HUDEP-2 (cell line): ENCODE data around the gene TMEM132E.

Source experiments
- DNase-seq, 76 experiments: peaks; one replicate each; lab custom pipeline; 2025; ENCODE audit not compliant: unreplicated experiment in 76 of 76; lab: John Stamatoyannopoulos, UW

TMEM132E gene

DNA sequence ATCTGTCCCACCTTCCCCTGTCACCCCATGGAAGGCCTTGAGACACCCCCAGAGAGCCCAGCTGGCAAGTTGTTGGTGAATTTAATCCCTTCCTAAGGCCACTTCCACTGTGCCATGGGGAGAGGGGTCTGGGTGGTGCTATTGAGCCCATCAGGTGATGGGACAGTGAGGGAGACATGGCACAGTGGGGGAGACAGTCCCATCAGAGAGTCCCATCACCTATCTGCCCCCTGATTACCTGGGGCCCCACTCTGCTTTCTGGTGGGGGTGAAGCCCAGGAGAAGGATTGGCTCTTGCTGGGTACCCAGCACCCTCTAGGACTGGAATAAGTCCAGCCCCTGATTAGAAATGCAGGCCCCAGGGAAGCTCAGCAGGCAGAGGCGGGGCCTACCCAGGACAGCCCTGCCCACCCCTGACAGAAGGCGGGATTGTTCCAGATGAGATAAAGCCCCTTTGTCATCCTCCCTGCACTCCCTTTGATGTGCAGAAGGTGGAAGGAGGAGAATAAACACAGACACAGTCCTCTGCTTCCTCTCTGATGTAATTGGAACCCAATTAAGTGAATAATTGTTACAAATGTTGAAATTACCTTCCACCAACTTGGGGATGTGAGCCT, 18.9 kb downstream of the TMEM132E start:
- DNase-seq, result peak in 30 of 76 experiments; percentile 1 to 44 (median 9)

DNA sequence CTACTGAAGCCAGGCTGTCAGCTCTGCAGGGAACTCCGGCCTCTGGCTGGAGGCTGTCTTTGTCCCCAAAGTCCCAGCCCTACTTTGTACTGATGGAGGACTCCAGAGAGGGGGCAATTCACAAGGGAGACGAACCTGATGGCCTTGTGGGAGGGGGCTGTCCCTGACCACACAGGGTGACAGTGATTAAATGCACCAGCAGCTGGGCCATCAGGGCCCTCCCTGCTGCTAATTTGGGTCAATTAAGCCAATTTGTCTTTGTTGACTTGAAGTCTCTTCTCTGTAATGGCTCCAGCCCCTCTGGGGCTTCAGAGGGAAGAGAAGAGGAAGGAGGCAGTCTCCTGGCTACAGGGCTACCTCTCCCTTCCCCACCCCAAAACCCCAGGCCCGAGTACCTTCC, 22.0 kb downstream of the TMEM132E start:
- no peak for DNase-seq

DNA sequence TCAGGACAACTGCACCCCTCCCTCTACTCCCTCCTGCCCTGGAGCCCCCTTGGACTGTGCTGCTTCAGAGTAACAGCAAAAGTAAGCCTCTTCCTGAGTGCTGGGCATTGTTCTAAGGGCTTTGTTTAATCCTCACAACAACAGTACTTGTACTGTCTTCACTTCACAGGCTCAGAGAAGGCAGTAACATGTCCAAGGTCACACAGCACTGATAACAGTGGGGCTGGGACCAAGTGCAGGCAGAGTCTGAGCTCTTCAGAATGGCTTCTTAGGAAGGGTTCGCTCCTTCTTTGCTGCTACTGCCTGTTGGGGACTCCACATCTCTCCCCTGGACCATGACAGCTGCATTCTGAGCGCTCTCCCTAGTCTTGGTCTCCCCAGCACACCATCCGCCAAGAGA, 24.6 kb downstream of the TMEM132E start:
- DNase-seq, result no peak

DNA sequence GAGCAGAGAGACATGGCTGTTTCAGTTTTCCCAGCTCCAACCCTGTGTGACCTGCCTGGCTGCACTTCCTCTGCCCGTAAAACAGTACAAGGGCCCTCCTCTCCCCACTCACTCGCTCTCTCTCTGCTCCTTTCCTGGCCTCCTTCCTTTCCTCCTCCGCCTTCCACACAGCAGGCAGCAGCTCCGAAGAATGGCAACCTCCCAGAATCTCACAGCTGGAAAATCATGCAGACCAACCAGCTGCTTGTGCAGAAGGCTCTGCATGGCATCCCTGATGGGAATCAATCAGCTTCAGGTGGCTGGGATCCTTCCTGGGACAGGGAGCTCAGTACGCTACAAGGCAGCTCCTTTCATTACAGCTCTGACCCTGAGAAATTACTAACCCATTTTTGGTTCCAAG, 27.4 kb downstream of the TMEM132E start:
- no peak for DNase-seq

DNA sequence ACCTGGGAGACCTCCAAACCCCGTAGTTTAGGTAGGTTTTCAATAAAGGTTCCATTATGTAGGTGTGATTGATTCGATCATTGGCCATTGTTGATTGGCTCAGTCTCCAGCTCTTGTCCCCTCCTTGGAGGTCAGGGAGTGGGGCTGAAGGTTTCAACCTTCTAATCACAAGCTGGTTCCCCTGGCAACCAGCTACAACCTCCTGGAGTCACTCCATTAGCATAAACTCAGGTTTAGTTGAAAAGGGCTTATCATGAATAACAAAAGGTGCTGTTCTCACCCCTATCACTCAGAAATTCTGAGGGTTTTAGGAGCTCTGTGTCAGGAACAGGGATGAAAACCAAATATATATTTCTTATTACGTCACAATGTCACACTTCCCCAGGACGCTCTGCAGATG, 28.5 kb downstream of the TMEM132E start:
- no peak for DNase-seq

DNA sequence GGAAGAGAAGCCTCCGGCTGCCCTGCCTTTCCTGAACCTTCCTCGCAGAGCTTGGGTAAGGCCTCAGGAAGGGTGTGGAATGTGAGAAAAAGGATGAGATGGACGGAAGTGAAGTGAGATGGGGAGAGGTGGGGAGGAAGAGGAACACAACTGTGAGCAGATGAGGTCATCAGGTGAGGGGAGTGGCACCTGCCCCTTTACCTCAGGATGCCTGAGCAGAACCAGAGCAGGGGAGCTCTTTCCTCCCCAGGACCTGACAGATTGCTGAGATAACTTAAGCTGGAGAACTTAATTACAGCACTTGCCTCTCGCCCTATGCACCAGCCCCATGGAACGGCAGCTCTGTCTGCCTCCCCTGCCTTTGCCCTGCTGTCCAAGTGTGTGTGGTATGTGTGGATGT, 29.8 kb downstream of the TMEM132E start:
- no peak for DNase-seq

DNA sequence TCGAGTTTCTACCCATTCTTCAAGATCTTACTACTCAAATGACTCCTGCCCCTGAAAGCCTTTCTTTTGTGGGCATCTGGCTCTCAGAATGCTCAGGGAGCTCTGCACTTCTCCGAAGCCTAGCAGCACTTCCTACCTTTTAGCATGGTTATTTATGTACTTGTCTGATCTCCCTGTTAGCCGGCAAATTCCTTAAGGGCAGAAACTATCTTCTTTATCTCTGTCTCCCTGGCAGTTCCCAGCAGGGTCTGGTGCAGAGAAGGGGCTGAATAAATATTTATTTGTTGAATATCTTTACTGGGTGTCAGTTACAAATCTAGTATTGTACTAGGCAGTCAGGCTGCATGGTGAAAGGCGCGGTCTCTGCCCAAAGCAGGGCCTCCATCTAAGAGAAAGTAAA, 30.7 kb downstream of the TMEM132E start:
- DNase-seq, result no peak

DNA sequence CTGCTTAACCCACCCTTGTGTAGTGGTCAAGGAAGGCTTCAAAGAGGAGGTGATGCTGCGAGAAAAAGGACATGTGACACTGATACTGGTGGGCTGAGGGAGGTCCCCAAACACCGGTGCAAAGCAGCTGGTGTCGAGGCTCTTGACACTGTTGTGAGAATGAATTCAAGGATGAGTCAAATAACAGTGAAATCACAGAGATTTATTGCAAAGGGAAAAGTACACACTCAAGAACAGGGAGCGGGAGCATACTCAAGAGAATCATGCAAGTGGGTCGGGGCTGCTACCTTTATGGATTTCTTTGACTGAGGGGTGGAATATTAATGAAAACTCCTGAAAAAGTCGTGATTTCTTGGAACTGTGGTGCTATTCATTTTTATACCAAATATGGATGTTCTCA, 31.1 kb downstream of the TMEM132E start:
- no peak for DNase-seq

DNA sequence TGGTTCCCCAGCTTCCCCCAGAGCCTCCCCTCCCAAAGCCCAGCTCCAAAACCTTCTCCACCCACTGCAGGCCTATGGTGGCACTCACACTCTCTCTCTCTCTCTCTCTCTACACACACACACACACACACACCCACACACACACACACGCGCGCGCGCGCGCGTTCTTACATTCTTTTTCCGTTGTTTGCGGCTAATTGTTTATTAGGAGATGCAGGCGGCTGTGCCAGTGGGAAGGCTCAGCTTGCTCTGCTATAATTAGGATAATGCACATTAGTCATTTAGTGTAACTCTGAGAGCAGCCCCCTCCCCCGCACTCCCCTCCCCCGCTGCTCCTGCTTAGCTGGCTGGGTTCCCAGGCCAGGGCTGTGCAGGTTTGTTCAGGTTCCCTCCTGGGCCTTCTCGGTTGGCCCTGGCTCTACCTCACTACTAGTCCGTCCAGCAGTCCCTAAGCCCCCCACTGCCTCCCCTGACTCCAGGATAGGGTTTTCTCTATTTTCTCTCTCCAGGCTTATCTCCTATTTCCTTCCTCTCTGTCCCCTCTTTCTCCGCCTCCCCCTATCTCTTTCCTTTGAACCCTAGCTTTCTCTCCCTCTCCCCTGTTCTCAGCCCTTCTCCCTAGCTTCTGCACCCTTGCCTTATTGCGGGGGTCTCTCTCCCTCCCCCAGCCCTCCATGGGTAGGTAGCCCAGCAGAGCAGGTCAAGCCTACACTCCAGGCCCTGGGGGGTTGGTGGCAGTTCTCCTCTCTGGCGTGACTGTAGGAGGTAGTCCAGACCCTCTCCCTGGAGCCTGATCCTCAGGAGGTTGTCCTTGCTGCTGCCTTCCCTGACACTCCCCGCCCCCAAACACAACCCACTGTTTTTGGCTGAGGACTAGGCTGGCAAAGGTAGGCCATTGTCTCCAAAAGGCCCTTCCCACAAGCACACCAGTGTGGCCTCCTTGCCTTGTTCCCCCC, 34.0 kb downstream of the TMEM132E start:
- peak in 2 of 76 experiments; percentile 3 for DNase-seq

DNA sequence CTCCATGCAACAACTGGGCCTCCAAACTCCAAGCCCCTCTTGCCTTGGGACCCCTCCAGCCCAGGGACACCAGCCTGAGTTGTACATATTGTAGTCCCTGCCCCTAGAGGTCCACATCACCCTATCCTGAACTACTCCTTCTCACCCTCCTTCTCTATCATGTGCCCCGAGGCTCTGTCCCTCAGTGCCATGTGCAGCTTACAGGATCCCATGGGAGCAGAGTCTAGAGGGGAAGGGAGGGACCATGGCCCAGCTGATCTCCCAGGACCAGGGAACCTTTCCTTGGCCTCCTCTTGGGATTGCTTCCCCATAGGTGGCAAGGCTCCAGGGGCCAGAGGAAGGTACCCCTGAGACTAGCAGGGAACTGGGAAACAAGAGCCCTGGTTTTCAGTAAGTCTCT, 35.3 kb downstream of the TMEM132E start:
- no peak for DNase-seq

DNA sequence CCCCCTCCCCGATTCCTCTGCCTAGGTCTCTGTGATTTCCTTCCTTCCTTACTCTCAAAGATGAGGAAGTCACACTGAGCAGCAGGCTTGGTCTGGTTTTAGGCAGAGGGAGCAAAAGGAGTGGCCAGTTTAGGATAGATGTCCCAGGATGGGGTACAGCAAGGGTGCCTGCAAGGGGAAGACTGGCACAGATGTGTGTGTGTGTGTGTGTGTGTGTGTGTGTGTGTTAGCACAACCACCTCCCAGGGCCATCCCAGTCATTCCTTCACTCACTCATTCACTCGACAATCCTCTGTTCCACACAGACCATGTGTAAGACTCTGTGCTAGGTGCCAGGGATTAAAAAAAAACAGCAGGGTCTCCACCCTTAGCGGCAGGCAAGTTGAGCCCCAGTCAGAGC, 35.9 kb downstream of the TMEM132E start:
- DNase-seq, result no peak

DNA sequence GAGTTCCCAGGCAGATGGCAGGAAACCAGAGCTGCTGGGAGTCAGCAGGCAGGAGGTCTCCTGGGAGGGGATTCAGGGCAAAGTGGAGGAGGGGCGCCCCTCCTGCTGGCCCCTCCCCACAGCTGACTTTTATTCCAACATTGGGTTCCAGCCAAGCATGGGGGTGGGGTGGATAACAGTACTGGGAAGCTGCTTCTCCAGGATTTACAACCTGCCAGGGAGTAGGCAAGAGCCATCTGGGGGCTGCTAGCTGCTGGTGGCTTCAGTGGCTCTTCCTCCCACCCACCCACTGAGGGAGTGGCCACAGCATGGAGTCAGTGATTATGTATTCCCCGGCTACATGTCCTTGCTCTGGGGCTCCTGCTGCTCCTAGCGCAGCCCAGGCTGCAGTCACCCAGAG, 36.8 kb downstream of the TMEM132E start:
- DNase-seq, result no peak

DNA sequence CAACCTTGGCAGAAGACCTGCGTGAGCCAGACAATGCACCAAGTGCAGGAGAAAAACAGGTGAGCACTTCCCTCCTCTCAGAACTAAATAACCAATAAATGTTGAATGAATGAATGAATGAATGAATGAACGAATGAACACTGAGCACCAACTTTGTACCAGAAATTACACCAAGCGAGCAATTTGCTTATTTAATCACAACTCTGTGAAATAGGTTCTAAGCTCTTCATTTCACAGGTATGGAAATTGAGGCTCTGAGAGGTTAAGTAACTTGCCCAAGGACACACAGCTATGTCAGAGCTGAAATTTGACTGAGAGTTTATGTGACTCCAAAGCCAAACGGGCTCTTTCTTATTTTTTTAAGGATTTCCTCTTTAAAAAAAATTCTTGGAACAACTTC, 38.0 kb downstream of the TMEM132E start:
- DNase-seq, result no peak

DNA sequence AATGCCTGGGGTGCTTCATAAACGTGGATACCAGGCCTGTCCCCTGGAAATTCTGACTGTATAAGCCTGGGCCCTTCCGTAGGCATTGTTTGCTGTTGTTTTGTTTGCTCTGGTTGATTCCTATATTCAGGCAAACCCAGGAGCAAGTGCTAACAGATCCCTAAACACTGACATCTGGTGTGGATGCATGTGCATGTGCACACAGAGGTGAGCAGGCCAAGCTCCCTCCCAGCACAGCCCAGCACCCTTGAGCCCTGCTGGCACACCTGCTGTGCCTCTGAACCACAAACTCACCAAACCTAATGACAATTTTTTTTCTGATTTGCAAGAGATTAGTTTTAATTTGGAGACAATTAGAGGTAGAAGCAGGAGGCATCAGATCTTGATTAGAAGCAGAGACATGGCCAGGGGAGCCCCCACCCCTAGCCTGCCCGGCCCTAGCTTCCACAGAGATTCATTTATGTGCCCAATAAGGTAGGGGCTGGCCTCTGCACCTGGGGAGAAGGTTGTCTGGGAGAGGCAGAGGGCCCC, 40.4 kb downstream of the TMEM132E start:
- no peak for DNase-seq

DNA sequence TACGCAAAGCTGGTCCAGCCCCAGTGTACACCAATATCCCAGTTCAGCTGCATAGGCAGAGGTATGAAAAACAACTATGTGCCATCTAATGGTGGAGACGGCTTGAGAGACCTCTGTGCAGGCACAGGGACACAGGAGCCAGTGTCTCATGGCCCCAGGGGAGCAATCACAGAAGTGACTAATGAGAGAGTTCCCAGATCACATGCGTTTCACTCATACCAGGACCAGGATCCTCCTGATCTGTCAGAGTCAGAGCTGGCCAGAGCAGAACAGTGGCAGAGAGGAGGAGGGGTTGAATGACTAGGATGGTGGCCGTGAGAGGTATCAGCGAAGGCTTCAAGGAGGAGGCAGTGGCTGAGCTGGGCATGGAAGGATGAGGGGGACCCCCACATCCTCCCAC, 41.1 kb downstream of the TMEM132E start:
- DNase-seq, result no peak

DNA sequence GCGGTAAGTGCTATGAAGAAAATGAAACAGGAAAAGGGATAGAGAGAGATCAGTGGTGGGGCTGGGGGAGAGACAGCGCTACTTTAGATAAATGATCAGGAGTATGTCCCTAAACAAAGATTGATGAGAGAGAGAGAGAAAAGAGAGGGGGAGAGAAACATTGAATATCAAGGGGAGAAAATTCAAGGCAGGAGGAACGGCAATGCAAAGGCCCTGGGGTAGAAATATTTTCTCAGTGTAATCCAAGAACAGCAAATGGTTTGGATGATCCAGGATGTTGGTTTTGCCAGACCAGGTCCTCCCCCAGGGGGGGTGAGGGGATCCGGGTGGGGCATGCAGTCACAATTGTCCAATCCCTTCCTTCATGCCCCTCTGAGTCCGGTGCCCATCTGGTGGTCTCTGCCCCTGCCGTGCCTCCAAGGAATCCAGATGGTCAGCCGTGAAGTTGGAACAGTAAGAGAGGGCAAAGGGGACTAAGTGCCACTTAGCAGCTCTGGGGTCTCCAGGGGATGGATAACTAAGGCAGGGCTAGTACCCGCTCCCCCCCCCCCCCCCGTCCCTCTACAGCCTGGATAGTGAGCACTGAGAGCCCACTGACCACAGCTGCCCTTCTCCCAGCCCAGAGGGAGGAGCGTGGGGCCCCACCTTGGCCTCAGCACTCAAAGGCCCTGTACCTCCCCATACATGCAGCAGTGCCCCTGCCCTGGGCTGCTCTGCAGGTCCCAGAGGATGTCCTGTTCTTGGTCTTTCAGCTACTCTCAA, 43.7 kb downstream of the TMEM132E start:
- DNase-seq, result no peak

DNA sequence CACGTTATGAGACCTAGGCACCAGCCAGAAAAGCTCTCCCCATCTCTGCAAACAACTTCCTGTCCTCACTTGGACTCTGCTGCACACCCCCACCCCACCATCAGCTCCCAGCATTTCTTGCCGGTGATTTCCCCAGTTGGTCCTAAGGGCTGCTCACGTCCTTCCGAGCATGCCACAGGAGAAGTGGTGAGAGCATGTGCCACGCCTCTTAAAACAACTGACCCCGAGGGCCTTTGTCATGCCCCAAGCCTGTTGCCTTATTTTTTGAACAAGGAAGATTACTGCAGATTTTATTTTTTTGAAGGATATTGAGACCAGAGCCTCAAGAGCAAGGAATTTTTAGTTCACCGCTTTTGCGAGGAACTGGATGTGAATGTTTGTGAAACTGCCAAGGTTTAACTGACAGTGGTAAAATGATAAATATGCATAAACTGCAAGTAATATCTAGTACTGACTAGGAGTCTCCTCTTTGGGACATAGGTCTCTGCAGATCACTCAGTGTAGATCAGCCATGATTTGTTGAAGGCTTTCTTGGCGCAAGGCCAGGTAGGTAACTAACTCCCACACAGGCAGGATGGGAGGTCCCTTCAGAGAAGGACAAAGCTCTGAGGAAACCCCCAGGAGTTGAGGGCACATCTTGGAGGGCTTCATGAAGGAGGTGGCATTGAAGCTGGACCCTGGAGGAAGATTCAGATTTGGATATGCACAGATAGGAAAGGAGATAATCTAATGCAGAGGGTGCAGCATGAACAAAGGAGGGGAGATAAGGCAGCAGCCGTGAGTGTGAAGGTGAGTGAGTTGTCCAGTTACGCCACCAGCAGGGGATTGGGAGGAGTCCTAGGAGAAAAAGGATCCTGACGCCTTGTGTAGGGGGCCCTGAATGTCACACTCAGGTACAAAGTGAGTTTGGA, 44.7 kb downstream of the TMEM132E start:
- DNase-seq, result no peak

DNA sequence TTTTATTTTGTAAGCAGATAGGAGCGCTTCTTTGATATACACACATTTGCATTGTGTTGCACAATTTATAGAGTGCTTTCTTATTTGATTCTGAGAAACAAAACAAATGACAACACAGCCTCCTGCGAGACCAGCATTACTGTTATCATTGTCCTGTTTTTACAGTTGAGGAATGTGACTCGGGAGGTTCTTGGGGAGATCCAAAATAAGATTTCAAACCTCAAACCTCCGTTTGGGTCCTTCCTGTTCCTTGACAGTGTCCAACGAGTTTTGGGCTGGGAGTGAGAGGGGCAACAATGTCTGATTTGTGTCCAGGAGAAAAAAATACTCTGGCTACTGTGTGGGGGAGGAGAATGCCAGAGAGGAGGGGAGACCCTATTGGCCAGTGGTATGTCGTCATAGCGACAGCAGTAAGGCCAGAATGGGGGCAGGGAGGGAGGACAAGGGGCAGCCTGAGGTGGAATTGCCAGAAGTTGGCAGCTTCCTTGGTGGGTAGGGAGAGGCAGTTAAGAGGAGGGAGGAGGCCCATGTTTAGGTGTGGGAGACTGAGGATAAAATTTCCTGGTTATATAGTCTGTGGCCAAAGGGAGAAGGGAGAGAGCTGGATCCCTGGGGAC, 45.5 kb downstream of the TMEM132E start:
- DNase-seq, result no peak

DNA sequence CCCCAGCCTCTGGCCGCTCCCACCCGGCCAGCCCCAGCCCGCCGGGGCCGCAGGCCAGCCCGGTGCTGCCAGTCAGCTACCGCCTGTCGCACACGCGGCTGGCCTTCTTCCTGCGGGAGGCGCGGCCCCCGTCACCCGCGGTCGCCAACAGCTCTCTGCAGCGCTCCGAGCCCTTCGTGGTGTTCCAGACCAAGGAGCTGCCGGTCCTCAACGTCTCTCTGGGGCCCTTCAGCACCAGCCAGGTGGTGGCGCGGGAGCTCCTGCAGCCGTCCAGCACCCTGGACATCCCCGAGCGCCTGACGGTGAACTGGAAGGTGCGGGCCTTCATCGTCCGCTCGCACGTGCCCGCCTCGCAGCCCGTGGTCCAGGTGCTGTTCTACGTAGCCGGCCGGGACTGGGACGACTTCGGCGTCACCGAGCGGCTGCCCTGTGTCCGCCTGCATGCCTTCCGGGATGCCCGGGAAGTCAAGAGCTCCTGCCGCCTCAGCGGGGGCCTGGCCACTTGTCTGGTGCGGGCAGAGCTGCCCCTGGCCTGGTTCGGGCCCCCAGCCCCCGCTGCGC, 46.8 kb downstream of the TMEM132E start:
- DNase-seq, result no peak
